Measurements from ENCODE around the gene AJM1. TPM values are rescaled to one million over a fixed set of nuclear protein-coding genes. Genes with fewer than 3 reads are reported as not detected.

AJM1 gene
- polyA plus RNA-seq, 3 donors: 0.10 to 2.0 (median 0.18) TPM

DNA sequence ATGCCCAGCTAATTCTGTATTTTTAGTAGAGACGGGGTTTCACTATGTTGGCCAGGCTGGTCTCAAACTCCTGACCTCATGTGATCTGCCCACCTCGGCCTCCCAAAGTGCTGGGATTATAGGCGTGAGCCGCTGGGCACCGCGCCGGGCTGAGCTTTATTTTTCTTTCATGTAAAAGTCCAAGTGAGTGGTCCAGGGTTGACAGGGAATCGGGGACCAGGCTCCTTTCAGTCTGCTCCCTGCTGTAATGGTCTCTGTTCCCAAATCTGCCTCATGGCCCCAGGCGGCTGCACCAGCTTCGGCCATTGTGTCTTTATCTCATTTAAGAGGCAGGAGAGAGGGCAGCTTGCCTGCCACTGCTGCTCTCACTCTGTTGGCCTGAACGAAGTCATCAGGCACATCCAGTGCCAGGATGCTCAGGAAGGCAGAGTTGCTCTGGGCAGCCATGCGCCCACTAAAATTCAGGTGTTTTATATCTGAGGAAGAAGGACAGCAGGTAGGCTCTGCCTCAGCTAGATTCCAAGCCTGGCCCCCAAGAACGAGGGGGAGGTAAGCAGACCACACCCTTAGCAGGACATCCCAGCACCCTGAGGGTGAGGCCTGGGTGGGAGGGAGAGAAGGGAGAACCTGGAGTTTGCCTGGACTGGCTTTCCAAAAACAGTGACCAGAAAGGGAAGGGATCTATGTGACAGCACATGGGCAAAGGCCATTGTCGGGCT is 47.8 kb upstream of the AJM1 start:
- peaks cover 23% of the 10 kb centered on the region for H3K4me1 Mint-ChIP-seq
- H3K36me3 Mint-ChIP-seq: peaks cover 12% of the 10 kb centered on the region in 2 donors
- Histone ChIP-seq H3K27ac (ENCODE audit: low read depth in 1 of 2, low read length in 2 of 2) (no peak overlapping the region), H3K36me3 (replicated peaks in 1 of 2; ENCODE audit: control insufficient read depth in 1 of 2, insufficient read depth in 2 of 2, low read length in 2 of 2) (no peaks in the 10 kb centered on the region), H3K27me3 (ENCODE audit: control insufficient read depth in 2 of 2, insufficient read depth in 2 of 2, low read length in 2 of 2) (peaks cover 13 to 35% of the 10 kb centered on the region in 2 donors), H2AFZ (ENCODE audit: insufficient read depth, low read depth, low read length, poor library complexity, severe bottlenecking) (no peak overlapping the region), H3K4me1 (ENCODE audit: control insufficient read depth in 1 of 2, insufficient read depth in 2 of 2, low read length in 2 of 2) (peaks cover 31 to 39% of the 10 kb centered on the region in 2 donors), H4K20me1 (ENCODE audit: insufficient read depth, low read length) (peaks cover 17% of the 10 kb centered on the region), H3K4me3 (replicated peaks in 1 of 3; ENCODE audit: low read depth in 2 of 3, low read length in 3 of 3) (no peak overlapping the region), H3K4me2 (replicated peaks; ENCODE audit: extremely low read depth, low read length, poor library complexity, severe bottlenecking) (no peak overlapping the region), H3K9ac (ENCODE audit: insufficient read depth, low read length, poor library complexity, severe bottlenecking) (no peak overlapping the region), H3K9me3 (replicated peaks in 1 of 2; ENCODE audit: control insufficient read depth in 1 of 2, insufficient read depth in 1 of 2, low read length in 2 of 2) (no peaks in the 10 kb centered on the region), H3K79me2 (ENCODE audit: insufficient read depth, low read length) (peaks cover 4% of the 10 kb centered on the region)
- no peak for DNase-seq
- H3K27ac Mint-ChIP-seq: peak overlapping the region in 4 of 7 donors; percentile 17 to 80 (median 42)
- 97% methylated on average over 11 of the region's 14 CpGs for WGBS (ENCODE audit: insufficient coverage)
- intact Hi-C loops (cut with micrococcal nuclease): loop anchor here in 1 of 2 donors (5.0 kb wide), 1 partner anchor 53 kb away; the partner anchor contains the start of gene PHPT1
- H3K9me3 Mint-ChIP-seq: peaks cover 0 to 4% (median 1%) of the 10 kb centered on the region in 7 donors
- TF ChIP-seq, protein P1, sequence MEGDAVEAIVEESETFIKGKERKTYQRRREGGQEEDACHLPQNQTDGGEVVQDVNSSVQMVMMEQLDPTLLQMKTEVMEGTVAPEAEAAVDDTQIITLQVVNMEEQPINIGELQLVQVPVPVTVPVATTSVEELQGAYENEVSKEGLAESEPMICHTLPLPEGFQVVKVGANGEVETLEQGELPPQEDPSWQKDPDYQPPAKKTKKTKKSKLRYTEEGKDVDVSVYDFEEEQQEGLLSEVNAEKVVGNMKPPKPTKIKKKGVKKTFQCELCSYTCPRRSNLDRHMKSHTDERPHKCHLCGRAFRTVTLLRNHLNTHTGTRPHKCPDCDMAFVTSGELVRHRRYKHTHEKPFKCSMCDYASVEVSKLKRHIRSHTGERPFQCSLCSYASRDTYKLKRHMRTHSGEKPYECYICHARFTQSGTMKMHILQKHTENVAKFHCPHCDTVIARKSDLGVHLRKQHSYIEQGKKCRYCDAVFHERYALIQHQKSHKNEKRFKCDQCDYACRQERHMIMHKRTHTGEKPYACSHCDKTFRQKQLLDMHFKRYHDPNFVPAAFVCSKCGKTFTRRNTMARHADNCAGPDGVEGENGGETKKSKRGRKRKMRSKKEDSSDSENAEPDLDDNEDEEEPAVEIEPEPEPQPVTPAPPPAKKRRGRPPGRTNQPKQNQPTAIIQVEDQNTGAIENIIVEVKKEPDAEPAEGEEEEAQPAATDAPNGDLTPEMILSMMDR (IDR thresholded peaks at IDR 0.05): no peak
- peaks cover 37 to 47% (median 43%) of the 10 kb centered on the region in 3 donors for H3K27me3 Mint-ChIP-seq (ENCODE audit: low read depth in 3 of 3)
- no peak overlapping the region for H3K4me3 Mint-ChIP-seq

DNA sequence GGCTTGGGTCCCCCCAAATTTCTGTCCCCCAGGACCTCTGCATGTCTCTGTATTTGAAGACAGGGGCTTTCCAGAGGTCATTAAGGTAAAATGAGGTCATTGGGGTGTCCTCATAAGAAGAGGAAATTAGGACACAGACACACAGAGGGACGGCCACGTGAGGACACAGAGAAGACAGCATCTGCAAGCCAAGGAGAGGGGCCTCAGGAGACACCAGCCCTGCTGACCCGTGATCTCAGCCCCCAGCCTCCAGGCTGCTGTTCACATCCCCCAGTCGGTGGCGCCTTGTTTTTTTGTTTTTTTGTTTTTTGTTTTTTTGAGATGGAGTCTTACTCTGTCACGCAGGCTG is 47.3 kb upstream of the AJM1 start:
- peak; percentile 41 to 76 (median 47) for DNase-seq
- intact Hi-C loops (cut with micrococcal nuclease): loop anchor here in 1 of 2 donors (5.0 kb wide), 1 partner anchor 52 kb away; the partner anchor contains the start of gene PHPT1
- Histone ChIP-seq H3K4me1 (ENCODE audit: control insufficient read depth in 1 of 2, insufficient read depth in 2 of 2, low read length in 2 of 2) (peaks cover 37 to 45% of the 10 kb centered on the region in 2 donors), H2AFZ (ENCODE audit: insufficient read depth, low read depth, low read length, poor library complexity, severe bottlenecking) (no peak overlapping the region), H3K4me2 (replicated peaks; ENCODE audit: extremely low read depth, low read length, poor library complexity, severe bottlenecking) (no peak overlapping the region), H3K27me3 (ENCODE audit: control insufficient read depth in 2 of 2, insufficient read depth in 2 of 2, low read length in 2 of 2) (peaks cover 17 to 40% of the 10 kb centered on the region in 2 donors), H3K9ac (ENCODE audit: insufficient read depth, low read length, poor library complexity, severe bottlenecking) (no peak overlapping the region), H3K4me3 (replicated peaks in 1 of 3; ENCODE audit: low read depth in 2 of 3, low read length in 3 of 3) (no peak overlapping the region), H3K36me3 (replicated peaks in 1 of 2; ENCODE audit: control insufficient read depth in 1 of 2, insufficient read depth in 2 of 2, low read length in 2 of 2) (no peaks in the 10 kb centered on the region), H3K79me2 (ENCODE audit: insufficient read depth, low read length) (peaks cover 4% of the 10 kb centered on the region), H3K27ac (ENCODE audit: low read depth in 1 of 2, low read length in 2 of 2) (no peak overlapping the region), H4K20me1 (ENCODE audit: insufficient read depth, low read length) (peaks cover 21% of the 10 kb centered on the region), H3K9me3 (replicated peaks in 1 of 2; ENCODE audit: control insufficient read depth in 1 of 2, insufficient read depth in 1 of 2, low read length in 2 of 2) (no peaks in the 10 kb centered on the region)
- Mint-ChIP-seq H3K9me3 (peaks cover 0 to 4% (median 1%) of the 10 kb centered on the region in 7 donors), H3K27ac (peak overlapping the region in 3 of 7 donors; percentile 38 to 76 (median 51)), H3K36me3 (peaks cover 12% of the 10 kb centered on the region in 2 donors), H3K4me3 (peak overlapping the region in 1 of 2 donors; percentile 68), H3K27me3 (ENCODE audit: low read depth in 3 of 3) (peaks cover 39 to 52% (median 48%) of the 10 kb centered on the region in 3 donors), H3K4me1 (peaks cover 27% of the 10 kb centered on the region)
- 5% methylated on average over 2 of the region's 6 CpGs for WGBS (ENCODE audit: insufficient coverage)
- TF ChIP-seq, protein P1 (IDR thresholded peaks at IDR 0.05): no peak
